H1 (cell line): ENCODE data around the gene UBL5. TPM values are rescaled to one million over a fixed set of nuclear protein-coding genes. Genes with fewer than 3 reads are reported as not detected.

Experiments
- polyA plus RNA-seq, 7 experiments: library from polyadenylated mRNA; depleted of rRNA in 3 of 7; stranded (reverse) in 5 of 7; unstranded in 2 of 7; fragments of >200 nt in 5 of 7; fragments of 200-250 nt in 2 of 7; gene quantifications; 1 replicate in 5 of 7; 2 replicates in 1 of 7; 4 replicates in 1 of 7; pipeline versions ENCODE4 v1.2.1 to v1.2.3, GENCODE V29; 2011 to 2013; ENCODE audit warnings: missing spikeins in 2 of 7, mixed read lengths in 2 of 7
- total RNA-seq: library from RNA; stranded (reverse); fragmentation: NEBNext Ultra II Directional; extraction: Animal tissue kit (Norgen Biotek cat#: 25700); gene quantifications from 2 replicates; pipeline ENCODE4 v1.2.1, GENCODE V29; 2021
- TF ChIP-seq, protein P1 (sequence below): IDR thresholded peaks from 2 replicates; pipeline ENCODE4 v1.6.1; 2012; ENCODE audit warnings: inconsistent platforms

UBL5 gene
- total and polyA plus RNA-seq, 2 of the 8 experiments (the other 6 are each of a cell fraction or from before 2014, with no cell fraction given) = 416 to 1,209 TPM

DNA sequence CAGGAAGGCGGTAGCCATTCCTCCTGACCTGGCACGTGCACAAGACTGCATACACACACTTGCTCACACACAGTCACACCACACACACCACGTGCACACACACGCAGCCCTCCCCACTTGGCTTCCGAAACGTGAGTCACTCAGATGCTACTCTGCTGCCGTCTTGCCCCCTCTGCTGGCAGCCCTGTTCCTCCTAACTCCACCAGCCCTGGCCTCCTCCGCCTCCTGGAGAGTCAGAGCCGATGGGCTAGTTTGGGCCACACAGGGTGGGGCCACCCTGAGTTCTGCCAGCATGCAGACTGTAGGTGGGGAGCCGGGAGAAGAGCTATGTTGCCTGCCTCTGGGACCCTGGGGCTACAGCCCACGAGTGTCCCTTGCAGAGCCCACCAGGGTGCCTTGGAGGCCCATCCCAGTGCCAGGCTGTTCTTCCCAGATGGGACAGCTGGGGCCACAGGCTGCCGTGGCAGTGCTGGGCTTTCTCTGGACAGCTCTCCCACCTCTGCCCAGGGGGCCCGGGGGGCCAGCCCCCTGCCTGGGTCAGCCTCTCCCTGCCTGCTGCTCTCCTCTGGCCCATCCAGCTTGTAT lies 19.5 kb downstream of the UBL5 start (continued):
- TF ChIP-seq, protein P1, sequence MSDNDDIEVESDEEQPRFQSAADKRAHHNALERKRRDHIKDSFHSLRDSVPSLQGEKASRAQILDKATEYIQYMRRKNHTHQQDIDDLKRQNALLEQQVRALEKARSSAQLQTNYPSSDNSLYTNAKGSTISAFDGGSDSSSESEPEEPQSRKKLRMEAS = 0 out of 2 replicates have a peak, but pooled peaks have one; percentile 7
